SW 1271 (cell line): ENCODE results near the gene SSH2.
A peak's percentile ranks its signal among the peaks of the same experiment; 100 is the strongest.
"Not testable (repeated sequence)": the region's sequence is repeated elsewhere in the genome, so short reads cannot be mapped to it uniquely, and the experiment has no call there.

ENCODE experiments used
- DNase-seq, 2 experiments: peaks; one replicate each; lab custom pipeline; 2025; lab: John Stamatoyannopoulos, UW

SSH2 gene, protein sequence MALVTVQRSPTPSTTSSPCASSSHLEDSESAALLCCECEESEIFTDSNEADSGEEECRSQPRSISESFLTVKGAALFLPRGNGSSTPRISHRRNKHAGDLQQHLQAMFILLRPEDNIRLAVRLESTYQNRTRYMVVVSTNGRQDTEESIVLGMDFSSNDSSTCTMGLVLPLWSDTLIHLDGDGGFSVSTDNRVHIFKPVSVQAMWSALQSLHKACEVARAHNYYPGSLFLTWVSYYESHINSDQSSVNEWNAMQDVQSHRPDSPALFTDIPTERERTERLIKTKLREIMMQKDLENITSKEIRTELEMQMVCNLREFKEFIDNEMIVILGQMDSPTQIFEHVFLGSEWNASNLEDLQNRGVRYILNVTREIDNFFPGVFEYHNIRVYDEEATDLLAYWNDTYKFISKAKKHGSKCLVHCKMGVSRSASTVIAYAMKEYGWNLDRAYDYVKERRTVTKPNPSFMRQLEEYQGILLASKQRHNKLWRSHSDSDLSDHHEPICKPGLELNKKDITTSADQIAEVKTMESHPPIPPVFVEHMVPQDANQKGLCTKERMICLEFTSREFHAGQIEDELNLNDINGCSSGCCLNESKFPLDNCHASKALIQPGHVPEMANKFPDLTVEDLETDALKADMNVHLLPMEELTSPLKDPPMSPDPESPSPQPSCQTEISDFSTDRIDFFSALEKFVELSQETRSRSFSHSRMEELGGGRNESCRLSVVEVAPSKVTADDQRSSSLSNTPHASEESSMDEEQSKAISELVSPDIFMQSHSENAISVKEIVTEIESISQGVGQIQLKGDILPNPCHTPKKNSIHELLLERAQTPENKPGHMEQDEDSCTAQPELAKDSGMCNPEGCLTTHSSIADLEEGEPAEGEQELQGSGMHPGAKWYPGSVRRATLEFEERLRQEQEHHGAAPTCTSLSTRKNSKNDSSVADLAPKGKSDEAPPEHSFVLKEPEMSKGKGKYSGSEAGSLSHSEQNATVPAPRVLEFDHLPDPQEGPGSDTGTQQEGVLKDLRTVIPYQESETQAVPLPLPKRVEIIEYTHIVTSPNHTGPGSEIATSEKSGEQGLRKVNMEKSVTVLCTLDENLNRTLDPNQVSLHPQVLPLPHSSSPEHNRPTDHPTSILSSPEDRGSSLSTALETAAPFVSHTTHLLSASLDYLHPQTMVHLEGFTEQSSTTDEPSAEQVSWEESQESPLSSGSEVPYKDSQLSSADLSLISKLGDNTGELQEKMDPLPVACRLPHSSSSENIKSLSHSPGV (N-terminal part only)

DNA sequence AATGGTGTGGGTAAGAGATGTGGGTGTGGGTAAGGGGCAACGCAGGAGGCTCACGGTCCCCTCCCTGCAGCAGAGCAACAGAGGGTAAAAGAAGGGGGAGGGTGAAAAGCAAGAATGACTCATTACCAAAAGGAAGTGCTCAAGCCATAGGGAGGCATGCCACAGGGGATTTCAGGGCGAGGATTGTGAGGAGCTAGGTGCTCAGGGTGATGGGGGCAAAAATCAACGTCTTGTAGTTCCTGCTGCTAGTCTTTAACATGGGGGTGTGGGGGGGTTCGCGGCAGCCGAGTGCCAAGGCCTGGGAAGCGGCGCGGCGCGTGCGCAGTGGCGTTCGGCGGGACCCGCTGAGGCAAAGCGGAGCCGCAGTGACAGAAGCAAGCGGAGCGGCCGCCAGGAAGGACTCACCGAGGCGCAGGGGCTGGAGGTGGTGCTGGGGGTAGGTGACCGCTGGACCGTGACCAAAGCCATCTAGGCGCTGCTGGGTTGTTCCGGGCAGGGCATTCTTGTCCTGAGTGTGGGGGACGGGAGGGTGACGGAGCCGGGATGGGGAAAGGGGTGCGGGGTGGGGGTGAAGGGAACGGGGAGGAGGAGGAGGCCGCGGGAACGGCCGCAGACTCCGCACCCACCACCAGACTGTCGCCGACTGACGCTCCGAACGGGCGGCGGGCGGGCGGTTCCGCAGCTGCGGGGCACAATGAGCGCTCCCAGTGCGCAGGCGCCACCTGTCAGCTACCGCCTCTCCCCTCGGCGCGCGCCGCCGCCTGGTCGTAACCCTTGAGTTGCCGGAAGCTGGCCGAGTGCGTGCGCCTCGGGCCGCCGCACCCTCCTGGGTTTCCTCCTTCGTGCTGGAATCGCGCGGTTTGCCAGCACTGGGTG is at the start of gene SSH2:
Gene SSH2, minus strand, starts transcription at position 696 of the 876 bp plus-strand sequence. Its CDS starts 228 bp downstream, at position 468.
- peak; percentile 76 to 91 for DNase-seq

DNA sequence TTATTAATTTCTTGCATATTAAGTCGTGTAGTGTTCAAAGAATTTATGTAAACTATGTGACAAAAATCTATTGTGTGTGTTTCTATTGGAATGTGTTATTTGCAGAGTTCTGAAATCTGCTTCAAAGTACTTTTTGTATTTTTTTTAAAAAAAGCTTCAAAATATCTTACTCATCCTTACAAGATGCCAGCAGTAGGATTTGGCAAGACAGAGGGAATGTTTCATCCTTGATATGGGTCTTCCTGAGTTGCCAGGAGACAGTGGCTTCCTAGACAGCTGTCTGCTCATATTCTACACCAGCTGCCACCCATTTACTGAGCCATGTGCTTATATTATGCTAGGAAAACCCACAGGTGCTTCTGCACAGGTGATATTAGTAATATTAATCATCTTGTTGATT is 47.8 kb upstream of the SSH2 start:
- DNase-seq = no peak

- no peak for DNase-seq
These were observed 43.0 kb upstream of the SSH2 start for GRCh38 chr17:29973005-29973404.

- DNase-seq = no peak
These were observed 42.2 kb upstream of the SSH2 start for GRCh38 chr17:29972277-29972676.

- no peak for DNase-seq
These were observed 38.2 kb upstream of the SSH2 start for GRCh38 chr17:29968271-29968670.

- no peak for DNase-seq
These were observed 32.6 kb upstream of the SSH2 start for GRCh38 chr17:29962656-29963055.

GRCh38 chr17:29959658-29960337 is 29.8 kb upstream of the SSH2 start:
- no peak for DNase-seq

GRCh38 chr17:29958947-29959657 is 29.1 kb upstream of the SSH2 start:
- no peak for DNase-seq

GRCh38 chr17:29957488-29957887 is 27.5 kb upstream of the SSH2 start:
- DNase-seq = not testable (repeated sequence)

GRCh38 chr17:29956225-29956624 is 26.2 kb upstream of the SSH2 start:
- DNase-seq = no peak

DNA sequence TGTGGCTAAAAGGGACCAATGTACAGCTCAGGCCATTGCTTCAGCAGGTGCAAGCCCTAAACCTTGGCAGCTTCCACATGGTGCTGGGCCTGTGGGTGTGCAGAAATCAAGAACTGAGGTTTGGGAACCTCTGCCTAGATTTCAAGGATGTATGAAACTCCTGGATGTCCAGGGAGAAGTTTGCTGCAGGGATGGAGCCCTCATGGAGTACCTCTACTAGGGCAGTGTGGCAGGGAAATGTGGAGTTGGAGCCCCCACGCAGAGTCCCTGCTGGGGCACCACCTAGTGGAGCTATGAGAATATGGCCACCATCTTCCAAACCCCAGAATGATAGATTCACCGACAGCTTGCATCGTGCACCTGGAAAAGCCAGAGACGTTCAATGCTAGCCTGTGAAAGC is 24.4 kb upstream of the SSH2 start:
- no peak for DNase-seq

DNA sequence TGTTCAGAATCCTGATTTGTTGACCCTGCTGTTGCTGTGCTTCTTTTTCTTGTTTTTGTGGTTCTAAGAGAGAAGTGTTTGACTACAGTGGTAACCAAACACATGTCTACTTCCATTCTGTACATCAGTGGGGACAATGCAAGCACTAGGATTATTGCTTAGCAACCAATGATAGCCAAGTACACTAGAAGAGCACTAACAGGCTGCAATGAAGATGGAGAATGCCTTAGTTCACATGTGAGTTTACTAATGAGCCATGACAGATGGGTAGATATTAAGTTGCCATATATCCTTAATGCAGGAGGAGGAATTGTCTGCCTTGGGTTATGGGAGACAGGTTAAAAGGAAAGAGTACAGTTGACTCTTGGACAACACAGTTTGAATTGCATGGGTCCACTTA is 19.7 kb upstream of the SSH2 start:
- DNase-seq = no peak

- DNase-seq = no peak
These were observed 18.6 kb upstream of the SSH2 start for GRCh38 chr17:29948448-29949215.

DNA sequence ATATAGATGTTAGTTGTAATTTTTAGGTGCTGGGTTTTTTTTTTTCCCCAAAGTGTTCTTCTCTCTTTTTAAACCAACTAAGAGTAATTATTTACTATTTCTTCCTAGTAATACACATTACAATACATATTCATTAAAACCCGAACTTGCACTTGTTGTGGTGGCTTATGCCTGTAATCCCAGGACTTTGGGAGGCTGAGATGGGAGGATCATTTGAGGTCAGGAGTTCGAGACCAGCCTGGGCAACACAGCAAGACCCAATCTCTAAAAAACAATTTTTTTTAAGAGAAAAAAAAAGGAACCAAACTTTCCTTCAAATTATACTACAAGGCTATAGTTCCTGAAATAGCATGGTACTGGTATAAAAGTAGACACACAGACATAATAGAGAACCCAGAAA is 15.3 kb upstream of the SSH2 start:
- DNase-seq = no peak

DNA sequence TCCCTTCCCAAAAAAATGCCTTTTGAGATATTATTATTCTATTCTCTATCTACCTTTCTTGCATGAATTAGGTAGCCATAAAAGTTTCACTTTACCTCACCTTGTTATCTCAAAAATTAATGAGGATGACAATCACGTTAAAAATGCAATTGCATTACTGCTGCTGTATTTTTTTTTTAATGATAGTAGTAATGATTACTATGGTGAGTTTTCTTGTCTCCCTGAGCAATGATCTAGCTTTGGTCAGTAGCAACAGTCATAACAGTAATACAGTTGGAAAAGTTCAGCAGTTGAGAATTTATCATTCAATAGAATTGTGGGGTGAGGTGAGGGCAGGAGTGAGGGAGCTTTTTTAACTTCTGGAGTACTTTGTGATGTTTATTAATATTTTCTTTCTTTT is 11.3 kb upstream of the SSH2 start, which contains the start of gene EFCAB5:
Gene EFCAB5, plus strand, starts transcription at position 301 of the 400 bp plus-strand sequence. CDS start 163 bp downstream, outside the sequence.
- no peak for DNase-seq

DNA sequence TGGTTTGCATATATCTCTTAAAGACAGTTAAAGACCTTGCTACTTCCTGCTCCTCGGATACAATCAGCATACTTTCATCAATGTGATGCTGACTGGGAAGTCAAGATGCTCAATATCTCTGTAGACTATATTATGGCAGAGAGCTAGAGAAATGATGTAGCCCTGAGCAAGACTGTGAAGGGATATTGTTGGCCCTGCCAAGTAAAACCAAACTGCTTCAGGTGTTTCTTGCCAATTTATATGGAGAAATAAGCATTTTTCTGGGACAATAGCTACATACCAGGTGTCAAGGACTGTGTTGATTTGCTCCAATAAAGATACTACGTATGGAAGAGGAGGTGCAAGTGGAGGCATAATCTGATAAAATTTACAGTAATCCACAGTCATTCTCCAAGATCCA is 6.7 kb upstream of the SSH2 start:
- DNase-seq = no peak

DNA sequence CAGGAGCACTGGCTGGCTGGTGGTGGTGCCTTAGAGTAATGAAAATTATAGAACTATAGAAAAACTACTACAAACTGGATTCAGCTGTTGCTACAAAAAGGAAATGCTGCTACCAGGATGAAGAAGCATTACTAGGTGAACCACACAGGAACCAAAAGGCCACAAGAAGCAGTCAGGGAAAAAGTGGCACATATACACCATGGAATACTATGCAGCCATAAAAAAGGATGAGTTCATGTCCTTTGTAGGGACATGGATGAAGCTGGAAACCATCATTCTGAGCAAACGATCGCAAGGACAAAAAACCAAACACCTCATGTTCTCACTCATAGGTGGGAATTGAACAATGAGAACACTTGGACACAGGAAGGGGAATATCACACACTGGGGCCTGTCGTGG is 5.9 kb upstream of the SSH2 start:
- DNase-seq = not testable (repeated sequence)

- peak in 1 of 2 experiments; percentile 57 for DNase-seq
These were observed 3.4 kb upstream of the SSH2 start for GRCh38 chr17:29933379-29933778.
